Sigmoid colon (tissue), 4 donors: ENCODE measurements around the gene TMEM191B.
"Not testable (repeated sequence)": the region's sequence is repeated elsewhere in the genome, so short reads cannot be mapped to it uniquely, and the experiment has no call there.

ENCODE experiments used
- EP300 ChIP-seq, 4 donors: sonication (generic); formaldehyde crosslinking; IDR thresholded peaks; one replicate each; pipeline ENCODE4 v1.6.1; 2017; ENCODE audit warnings: antibody characterized with exemption in 4 of 4
- POLR2A ChIP-seq, 2 donors: fragments of 450-650 bp; IDR thresholded peaks; one replicate each; pipeline ENCODE4 v1.6.1; 2016; ENCODE audit warnings: antibody characterized with exemption in 2 of 2, mild to moderate bottlenecking in 2 of 2, moderate library complexity in 2 of 2
- TF ChIP-seq, protein P1 (sequence below), 4 experiments: fragments of 450-650 bp in 3 of 4; fragments of 200-600 bp in 1 of 4; IDR thresholded peaks; one replicate each; pipeline ENCODE4 v1.5.1; 2016 to 2019; ENCODE audit warnings: antibody characterized with exemption in 4 of 4, mild to moderate bottlenecking in 3 of 4, moderate library complexity in 2 of 4

DNA sequence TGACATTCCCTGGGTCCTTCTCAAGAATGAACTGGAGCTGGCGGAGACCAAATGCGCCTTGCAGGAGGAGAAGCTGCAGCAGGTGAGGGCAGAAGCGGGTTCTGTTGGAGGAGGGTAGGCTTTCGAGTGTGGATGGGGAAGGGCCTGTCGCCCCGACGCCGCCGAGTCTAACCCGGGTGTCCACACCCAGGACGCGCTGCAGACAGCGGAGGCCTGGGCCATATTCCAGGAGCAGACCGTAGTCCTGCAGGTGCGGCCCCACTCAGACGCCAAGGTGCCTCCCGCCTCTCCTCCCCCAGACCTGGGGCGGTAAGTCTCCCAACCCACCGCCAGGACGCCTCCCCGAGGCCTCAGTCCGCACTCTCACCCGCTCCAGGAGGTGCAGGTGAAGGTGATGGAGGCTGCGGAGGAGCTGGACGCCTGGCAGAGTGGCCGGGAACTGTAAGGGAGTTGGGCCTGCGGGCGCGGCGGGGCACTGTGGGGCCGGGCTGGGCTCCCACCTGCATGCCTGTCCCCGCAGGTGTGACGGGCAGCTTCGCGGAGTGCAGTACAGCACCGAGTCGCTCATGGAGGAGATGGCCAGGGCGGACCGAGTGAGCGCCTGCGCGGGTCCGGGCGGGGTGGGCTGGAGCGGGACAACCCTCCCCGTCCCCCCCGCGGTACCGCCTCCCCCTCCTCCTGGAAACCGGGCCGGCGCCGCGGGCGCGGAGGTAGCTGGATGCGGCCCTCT, 2.0 kb downstream of the TMEM191B start:
- TF ChIP-seq, protein P1, sequence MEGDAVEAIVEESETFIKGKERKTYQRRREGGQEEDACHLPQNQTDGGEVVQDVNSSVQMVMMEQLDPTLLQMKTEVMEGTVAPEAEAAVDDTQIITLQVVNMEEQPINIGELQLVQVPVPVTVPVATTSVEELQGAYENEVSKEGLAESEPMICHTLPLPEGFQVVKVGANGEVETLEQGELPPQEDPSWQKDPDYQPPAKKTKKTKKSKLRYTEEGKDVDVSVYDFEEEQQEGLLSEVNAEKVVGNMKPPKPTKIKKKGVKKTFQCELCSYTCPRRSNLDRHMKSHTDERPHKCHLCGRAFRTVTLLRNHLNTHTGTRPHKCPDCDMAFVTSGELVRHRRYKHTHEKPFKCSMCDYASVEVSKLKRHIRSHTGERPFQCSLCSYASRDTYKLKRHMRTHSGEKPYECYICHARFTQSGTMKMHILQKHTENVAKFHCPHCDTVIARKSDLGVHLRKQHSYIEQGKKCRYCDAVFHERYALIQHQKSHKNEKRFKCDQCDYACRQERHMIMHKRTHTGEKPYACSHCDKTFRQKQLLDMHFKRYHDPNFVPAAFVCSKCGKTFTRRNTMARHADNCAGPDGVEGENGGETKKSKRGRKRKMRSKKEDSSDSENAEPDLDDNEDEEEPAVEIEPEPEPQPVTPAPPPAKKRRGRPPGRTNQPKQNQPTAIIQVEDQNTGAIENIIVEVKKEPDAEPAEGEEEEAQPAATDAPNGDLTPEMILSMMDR (IDR thresholded peaks at IDR 0.05): not testable (repeated sequence)
- not testable (repeated sequence) for TF ChIP-seq POLR2A, EP300 (IDR thresholded peaks at IDR 0.05)
